Prostate gland (tissue), 2 donors: ENCODE data around the gene PGBD5. TPM values are rescaled to one million over a fixed set of nuclear protein-coding genes. Genes with fewer than 3 reads are reported as not detected.

Experiments used
- DNase-seq: peaks from one replicate; pipeline ENCODE4 v3.0.0-alpha.2; 2019; ENCODE audit warnings: low spot score
- H3K27ac ChIP-seq, 2 donors: fragments of 200-600 bp; sonication (generic); 2 replicates each; pipeline ENCODE4 v1.5.1; 2017 to 2019
- H3K27me3 ChIP-seq: fragments of 200-600 bp; sonication (generic); replicated peaks from 2 replicates; pipeline ENCODE4 v1.5.1; 2019; ENCODE audit not compliant: insufficient read depth
- H3K36me3 ChIP-seq, 2 donors: fragments of 200-600 bp; sonication (generic); 1 replicate in 1 of 2; 2 replicates in 1 of 2; pipeline versions ENCODE4 v1.5.1 to v1.8.1; 2017 to 2019
- H3K4me1 ChIP-seq: fragments of 200-600 bp; sonication (generic); replicated peaks from 2 replicates; pipeline ENCODE4 v1.5.1; 2019
- H3K4me3 ChIP-seq, 2 donors: fragments of 200-600 bp; sonication (generic); 2 replicates each; pipeline ENCODE4 v1.5.1; 2017 to 2019
- H3K9me3 ChIP-seq: fragments of 200-600 bp; sonication (generic); 2 replicates; pipeline ENCODE4 v1.5.1; 2017
- POLR2A ChIP-seq: fragments of 450-650 bp; IDR thresholded peaks from one replicate; pipeline ENCODE4 v1.6.1; 2016; ENCODE audit warnings: antibody characterized with exemption, mild to moderate bottlenecking
- POLR2AphosphoS5 ChIP-seq: sonication (generic); formaldehyde crosslinking; IDR thresholded peaks from one replicate; pipeline ENCODE4 v1.6.1; 2017; ENCODE audit warnings: antibody characterized with exemption
- WGBS: methylation state at CpG from one replicate; pipeline ENCODE4 v1.1.5; 2018; 5-methylcytosine and 5-hydroxymethylcytosine counted together
- intact Hi-C: fragments of 100-400 bp; cut with DNase I; formaldehyde crosslinking; loops from one replicate; pipeline ENCODE4 v1.14.2; 2022
- total RNA-seq, 2 donors: library from RNA; depleted of rRNA; stranded (reverse); fragments of >200 nt; gene quantifications; one replicate each; pipeline ENCODE4 v1.1.0, GENCODE V29; 2016
- TF ChIP-seq, protein P1 (sequence below), 4 experiments: fragments of 200-600 bp in 2 of 4; fragments of 450-650 bp in 2 of 4; sonication (generic) in 2 of 4; IDR thresholded peaks; 1 replicate in 3 of 4; 2 replicates in 1 of 4; pipeline ENCODE4 v1.5.1; 2016 to 2019; ENCODE audit warnings: antibody characterized with exemption in 4 of 4, mild to moderate bottlenecking in 2 of 4, moderate library complexity in 2 of 4

Gene PGBD5
- total RNA-seq, 2 donors from 2014 or later = 0.55 to 8.8 TPM

DNA sequence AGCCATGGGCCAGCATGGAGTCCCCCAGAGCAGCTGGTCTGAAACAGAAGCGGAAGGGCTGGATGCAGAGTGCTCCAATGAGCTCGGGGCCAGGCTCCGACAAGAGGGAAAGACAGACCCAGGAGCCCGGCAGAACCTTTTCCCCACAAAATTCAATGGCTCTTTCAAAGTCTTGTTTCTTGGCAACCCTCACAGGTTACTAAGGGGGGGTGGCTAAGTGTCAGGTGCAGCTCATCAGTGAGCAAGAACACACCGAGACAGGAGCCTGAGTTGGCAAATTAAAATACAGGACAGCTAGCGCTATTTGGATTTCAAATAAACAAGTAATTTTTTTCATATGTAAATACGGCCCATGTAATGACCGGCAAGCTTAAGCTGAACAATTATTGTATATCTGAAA, 27.3 kb downstream of the PGBD5 start:
- H3K36me3 ChIP-seq = no peaks in the 10 kb centered on the region
- intact Hi-C loops = no loop called here
- no peaks in the 10 kb centered on the region for H3K27me3 ChIP-seq
- WGBS = 78% methylated on average over 8 of the region's 8 CpGs
- no peaks in the 10 kb centered on the region for H3K4me1 ChIP-seq
- no peaks in the 10 kb centered on the region for H3K9me3 ChIP-seq
- H3K27ac ChIP-seq = no peak overlapping the region
- DNase-seq = no peak
- TF ChIP-seq POLR2A = no peak
- TF ChIP-seq, protein P1, sequence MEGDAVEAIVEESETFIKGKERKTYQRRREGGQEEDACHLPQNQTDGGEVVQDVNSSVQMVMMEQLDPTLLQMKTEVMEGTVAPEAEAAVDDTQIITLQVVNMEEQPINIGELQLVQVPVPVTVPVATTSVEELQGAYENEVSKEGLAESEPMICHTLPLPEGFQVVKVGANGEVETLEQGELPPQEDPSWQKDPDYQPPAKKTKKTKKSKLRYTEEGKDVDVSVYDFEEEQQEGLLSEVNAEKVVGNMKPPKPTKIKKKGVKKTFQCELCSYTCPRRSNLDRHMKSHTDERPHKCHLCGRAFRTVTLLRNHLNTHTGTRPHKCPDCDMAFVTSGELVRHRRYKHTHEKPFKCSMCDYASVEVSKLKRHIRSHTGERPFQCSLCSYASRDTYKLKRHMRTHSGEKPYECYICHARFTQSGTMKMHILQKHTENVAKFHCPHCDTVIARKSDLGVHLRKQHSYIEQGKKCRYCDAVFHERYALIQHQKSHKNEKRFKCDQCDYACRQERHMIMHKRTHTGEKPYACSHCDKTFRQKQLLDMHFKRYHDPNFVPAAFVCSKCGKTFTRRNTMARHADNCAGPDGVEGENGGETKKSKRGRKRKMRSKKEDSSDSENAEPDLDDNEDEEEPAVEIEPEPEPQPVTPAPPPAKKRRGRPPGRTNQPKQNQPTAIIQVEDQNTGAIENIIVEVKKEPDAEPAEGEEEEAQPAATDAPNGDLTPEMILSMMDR (IDR thresholded peaks at IDR 0.05) = no peak
- TF ChIP-seq POLR2AphosphoS5 = no peak
- no peak overlapping the region for H3K4me3 ChIP-seq

- no peaks in the 10 kb centered on the region for H3K9me3 ChIP-seq
- intact Hi-C loops = no loop called here
- no peak overlapping the region for H3K27ac ChIP-seq
- H3K27me3 ChIP-seq = no peaks in the 10 kb centered on the region
- no peak for DNase-seq
- no peak overlapping the region for H3K4me3 ChIP-seq
- H3K36me3 ChIP-seq = no peaks in the 10 kb centered on the region
- WGBS = 92% methylated on average over 10 of the region's 10 CpGs
- H3K4me1 ChIP-seq = no peaks in the 10 kb centered on the region
- TF ChIP-seq POLR2AphosphoS5 (no peak), POLR2A (no peak)
- TF ChIP-seq, protein P1 (IDR thresholded peaks at IDR 0.05) = no peak
Measured at GRCh38 chr1:230396966-230397365, 29.2 kb downstream of the PGBD5 start.

DNA sequence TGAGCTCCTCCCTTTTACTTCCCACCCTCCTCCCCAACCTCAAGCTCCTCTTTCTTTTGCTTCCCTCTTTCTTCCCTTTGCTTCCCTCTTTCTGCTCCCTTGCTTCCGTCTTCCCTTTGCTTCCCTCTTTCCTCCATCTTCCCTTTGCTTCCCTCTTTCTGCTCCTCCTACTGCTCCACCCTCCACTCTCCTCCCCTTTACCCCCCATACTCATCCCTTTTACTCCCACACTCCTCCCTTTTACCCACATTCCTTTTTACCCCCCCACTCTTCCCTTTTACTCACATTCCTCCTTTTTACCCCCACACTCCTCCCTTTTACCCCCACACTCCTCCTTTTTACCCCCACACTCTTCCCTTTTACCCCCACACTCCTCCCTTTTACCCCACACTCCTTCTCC, 30.2 kb downstream of the PGBD5 start:
- no peaks in the 10 kb centered on the region for H3K27me3 ChIP-seq
- TF ChIP-seq POLR2AphosphoS5 = no peak
- WGBS = 86% methylated on average over 1 of the region's 1 CpG
- no peaks in the 10 kb centered on the region for H3K36me3 ChIP-seq
- intact Hi-C loops = no loop called here
- H3K9me3 ChIP-seq = no peaks in the 10 kb centered on the region
- no peak overlapping the region for H3K27ac ChIP-seq
- H3K4me3 ChIP-seq = no peak overlapping the region
- no peaks in the 10 kb centered on the region for H3K4me1 ChIP-seq
- no peak for DNase-seq

DNA sequence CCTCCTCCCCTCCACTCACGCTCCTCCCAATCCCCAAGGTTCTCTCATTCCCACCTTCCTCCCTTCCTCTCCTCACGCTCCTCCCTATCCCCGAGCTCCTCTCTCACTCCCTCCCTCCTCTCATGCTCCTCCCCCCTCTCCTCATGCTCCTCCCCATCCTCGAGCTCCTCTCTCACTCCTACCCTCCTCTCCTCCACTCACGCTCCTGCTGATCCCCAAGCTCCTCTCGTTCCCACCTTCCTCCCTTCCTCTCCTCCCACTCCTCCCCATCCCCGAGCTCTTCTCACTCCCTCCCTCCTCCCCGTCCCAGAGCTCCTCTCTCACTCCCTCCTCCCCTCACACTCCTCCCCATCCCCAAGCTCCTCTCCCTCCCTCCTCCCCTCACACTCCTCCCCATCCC, 31.4 kb downstream of the PGBD5 start:
- H3K9me3 ChIP-seq = no peaks in the 10 kb centered on the region
- TF ChIP-seq, protein P1 (IDR thresholded peaks at IDR 0.05) = no peak
- H3K27ac ChIP-seq = no peak overlapping the region
- intact Hi-C loops = no loop called here
- no peak overlapping the region for H3K4me3 ChIP-seq
- no peaks in the 10 kb centered on the region for H3K4me1 ChIP-seq
- DNase-seq = no peak
- no peaks in the 10 kb centered on the region for H3K36me3 ChIP-seq
- WGBS = 89% methylated on average over 8 of the region's 8 CpGs
- H3K27me3 ChIP-seq = no peaks in the 10 kb centered on the region

- H3K9me3 ChIP-seq = no peaks in the 10 kb centered on the region
- no peaks in the 10 kb centered on the region for H3K36me3 ChIP-seq
- no peaks in the 10 kb centered on the region for H3K4me1 ChIP-seq
- no peak overlapping the region for H3K4me3 ChIP-seq
- no peak for DNase-seq
- WGBS = 84% methylated on average over 7 of the region's 7 CpGs
- H3K27ac ChIP-seq = no peak overlapping the region
- H3K27me3 ChIP-seq = no peaks in the 10 kb centered on the region
- no peak for TF ChIP-seq POLR2A
- no peak for TF ChIP-seq POLR2AphosphoS5
- TF ChIP-seq, protein P1 (IDR thresholded peaks at IDR 0.05) = no peak
- intact Hi-C loops = no loop called here
Measured at GRCh38 chr1:230394134-230394533, 32.0 kb downstream of the PGBD5 start.
